ENCODE data around the gene FOXP1.

GRCh38 chr3:71229905-71230657, 353.4 kb downstream of the FOXP1 start:
- no peak for TF ChIP-seq POLR2A (IDR thresholded peaks at IDR 0.05)
- no peak for TF ChIP-seq CTCF (IDR thresholded peaks at IDR 0.05)

Measured in adrenal gland (tissue), 5 donors.